GM12878 (cell line): ENCODE data around the gene ADGRL3. TPM values are rescaled to one million over a fixed set of nuclear protein-coding genes. Genes with fewer than 3 reads are reported as not detected.

Experiments used
- ATAC-seq: fragments of 200-7000 bp; cut with Tn5 transposase; 3 replicates; pipeline ENCODE4 v1.9.1; 2020; ENCODE audit warnings: mild to moderate bottlenecking, moderate library complexity
- BruUV-seq: library from RNA; stranded (reverse); fragments of 400-500 nt; replicated peaks from 2 replicates; lab custom pipeline; 2021; lab: Mats Ljungman, UMichigan
- CTCF ChIA-PET: fragments of 300-600 bp; sonication (Branson Sonifier 250); formaldehyde crosslinking; extraction: SDS; loops from one replicate; lab custom pipeline; 2021; ENCODE audit warnings: inconsistent platforms; lab: Yijun Ruan, JAX
- POLR2A ChIA-PET: fragments of 350-600 bp; formaldehyde crosslinking; extraction: SDS; loops from one replicate; lab custom pipeline; 2021; ENCODE audit warnings: inconsistent platforms; lab: Charles Lee
- RAD21 ChIA-PET: fragments of 300-600 bp; sonication (Branson Sonifier 250); formaldehyde crosslinking; loops from one replicate; lab custom pipeline; 2023; ENCODE audit warnings: antibody characterized with exemption; ENCODE audit not compliant: unreplicated experiment; lab: Charles Lee
- SMC1A ChIA-PET: fragments of 300-600 bp; sonication (Branson Sonifier 250); formaldehyde crosslinking; loops from one replicate; lab custom pipeline; 2023; ENCODE audit not compliant: unreplicated experiment, uncharacterized antibody; lab: Charles Lee
- DNase-seq: peaks from one replicate; pipeline ENCODE4 v3.0.0-alpha.2; 2011; ENCODE audit warnings: low read depth, low spot score
- FAIRE-seq: peaks from 3 replicates; lab custom pipeline; 2011; peaks lifted over from hg19 to GRCh38; lab: Jason Lieb, UNC
- H2AFZ ChIP-seq: 2 replicates; pipeline ENCODE4 v1.6.0; 2011; ENCODE audit warnings: low read depth, low read length, control low read depth; ENCODE audit not compliant: control insufficient read depth
- H3K27ac ChIP-seq: 2 replicates; pipeline ENCODE4 v1.5.1; 2011; ENCODE audit warnings: control low read depth; ENCODE audit not compliant: control insufficient read depth, insufficient read depth
- H3K27me3 ChIP-seq, 2 experiments: replicated peaks in 1 of 2; 2 replicates each; pipeline versions ENCODE4 v1.6.0 to v1.6.1; 2011; ENCODE audit warnings: low read length in 1 of 2; ENCODE audit not compliant: control insufficient read depth in 2 of 2, insufficient read depth in 2 of 2
- H3K36me3 ChIP-seq, 2 experiments: 2 replicates each; pipeline ENCODE4 v1.5.1; 2011; ENCODE audit warnings: low read length in 1 of 2; ENCODE audit not compliant: control insufficient read depth in 2 of 2, insufficient read depth in 2 of 2
- H3K4me1 ChIP-seq: 2 replicates; pipeline ENCODE4 v1.6.1; 2011; ENCODE audit warnings: mild to moderate bottlenecking, low read length, moderate library complexity, mixed read lengths; ENCODE audit not compliant: control insufficient read depth, insufficient read depth
- H3K4me2 ChIP-seq: 2 replicates; pipeline ENCODE4 v1.6.0; 2011; ENCODE audit warnings: control low read depth; ENCODE audit not compliant: control insufficient read depth, insufficient read depth
- H3K4me3 ChIP-seq: fragments of 200-600 bp; sonication (generic); 2 replicates; pipeline ENCODE4 v1.5.1; 2016
- H3K79me2 ChIP-seq: 2 replicates; pipeline ENCODE4 v1.6.0; 2011; ENCODE audit warnings: low read length; ENCODE audit not compliant: control insufficient read depth, insufficient read depth
- H3K9ac ChIP-seq: 2 replicates; pipeline ENCODE4 v1.8.0; 2011; ENCODE audit warnings: low read length, control low read depth, mixed read lengths; ENCODE audit not compliant: control insufficient read depth, insufficient read depth
- H3K9me3 ChIP-seq: replicated peaks from 3 replicates; pipeline ENCODE4 v1.5.1; 2011; ENCODE audit warnings: mild to moderate bottlenecking, low read length; ENCODE audit not compliant: control insufficient read depth, insufficient read depth
- H4K20me1 ChIP-seq: 2 replicates; pipeline ENCODE4 v1.6.0; 2011; ENCODE audit not compliant: control insufficient read depth, insufficient read depth
- CBX5 ChIP-seq: sonication (generic); IDR thresholded peaks from 2 replicates; pipeline ENCODE4 v1.6.1; 2016; ENCODE audit warnings: low read depth, moderate library complexity, mild to moderate bottlenecking, inconsistent platforms
- CREB1 ChIP-seq: IDR thresholded peaks from 2 replicates; pipeline ENCODE4 v1.6.1; 2012; ENCODE audit warnings: low read depth, mild to moderate bottlenecking, inconsistent platforms
- EED ChIP-seq: sonication (generic); IDR thresholded peaks from 2 replicates; pipeline ENCODE4 v1.6.1; 2016; ENCODE audit warnings: antibody characterized with exemption, low read depth
- MEF2A ChIP-seq: IDR thresholded peaks from 2 replicates; pipeline ENCODE4 v1.6.1; 2011; ENCODE audit warnings: low read depth, mild to moderate bottlenecking, low read length, moderate library complexity; ENCODE audit not compliant: insufficient read depth
- NR2F1 ChIP-seq: fragments of 450-650 bp; conservative IDR thresholded peaks from 2 replicates; pipeline ENCODE4 v1.6.1; 2017; ENCODE audit warnings: mild to moderate bottlenecking
- PAX5 ChIP-seq: IDR thresholded peaks from 2 replicates; pipeline ENCODE4 v1.6.1; 2011; ENCODE audit warnings: low read depth, low read length, borderline replicate concordance
- TCF3 ChIP-seq: IDR thresholded peaks from 2 replicates; pipeline ENCODE4 v1.6.1; 2012; ENCODE audit warnings: low read depth, mild to moderate bottlenecking, low read length, borderline replicate concordance; ENCODE audit not compliant: insufficient read depth
- WGBS: methylation state at CpG from one replicate; pipeline ENCODE4 v1.1.6; 2016; ENCODE audit warnings: low lambda C conversion rate; ENCODE audit not compliant: insufficient replicate concordance, insufficient coverage; ENCODE audit errors: missing lambda C conversion rate; 5-methylcytosine and 5-hydroxymethylcytosine counted together
- in situ Hi-C: fragments of 300-500 bp; cut with MboI; formaldehyde crosslinking; loops from 9 replicates; pipeline ENCODE4 v1.14.3; 2018; ENCODE audit warnings: mixed read lengths
- intact Hi-C: fragments of 100-400 bp; cut with micrococcal nuclease; formaldehyde crosslinking; loops from one replicate; pipeline ENCODE4 v1.14.2; 2022; ENCODE audit not compliant: unreplicated experiment
- polyA plus RNA-seq, 11 experiments: library from polyadenylated mRNA; depleted of rRNA in 4 of 11; unstranded in 6 of 11; stranded (reverse) in 5 of 11; fragments of >200 nt; fragmentation: Nextera tagmentation in 4 of 11; fragmentation: Illumina TruSeq in 1 of 11; extraction: Ambion mirVana in 4 of 11; extraction: Trizol in 1 of 11; gene quantifications; 1 replicate in 1 of 11; 2 replicates in 10 of 11; pipeline versions ENCODE4 v1.2.1 to v1.2.3, GENCODE V29; 2011 to 2016; ENCODE audit warnings: inconsistent platforms in 2 of 11, missing spikeins in 2 of 11, low read depth in 1 of 11
- total RNA-seq, 4 experiments: library from RNA; depleted of rRNA in 3 of 4; stranded (reverse); fragments of >200 nt in 3 of 4; fragmentation: Illumina TruSeq in 1 of 4; extraction: Trizol in 1 of 4; gene quantifications; 2 replicates each; pipeline versions ENCODE4 v1.2.1 to v1.2.3, GENCODE V29; 2013 to 2021
- TF ChIP-seq, protein P1 (sequence below): IDR thresholded peaks from 2 replicates; pipeline ENCODE4 v1.6.1; 2012; ENCODE audit warnings: low read depth, low read length, improper control_type of control experiment
- TF ChIP-seq, protein P2 (sequence below): IDR thresholded peaks from 2 replicates; pipeline ENCODE4 v1.6.1; 2011; ENCODE audit warnings: low read depth, mild to moderate bottlenecking, low read length, moderate library complexity, borderline replicate concordance; ENCODE audit errors: extremely low read depth

The ADGRL3 gene
- total and polyA plus RNA-seq, 10 of the 15 experiments (the other 5 are each of a cell fraction or from before 2014, with no cell fraction given): 1.1 TPM; not detected in 9

DNA sequence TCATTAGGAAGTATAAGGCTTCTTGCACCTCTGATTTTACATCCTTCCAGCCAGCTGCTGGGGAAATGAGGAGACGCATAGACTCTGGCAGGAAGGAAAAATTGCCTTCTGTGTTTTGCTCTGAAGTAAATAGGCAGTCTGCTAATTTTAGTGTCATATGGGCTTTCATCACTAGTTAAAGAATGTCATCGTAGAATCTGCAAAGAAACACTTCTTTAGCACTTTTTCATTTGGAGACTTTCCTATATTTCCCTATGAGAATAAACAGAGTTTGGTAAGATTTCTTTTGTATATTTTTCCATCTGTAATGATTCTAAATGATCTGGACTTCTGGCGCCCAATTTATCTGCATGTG lies 3.3 kb downstream of the ADGRL3 start:
- intact Hi-C loops: no loop called here
- H2AFZ ChIP-seq: no peak overlapping the region
- H3K4me2 ChIP-seq: no peak overlapping the region
- in situ Hi-C loops: no loop called here
- no peaks in the 10 kb centered on the region for H3K9me3 ChIP-seq
- FAIRE-seq (no peak), ATAC-seq (no peak), DNase-seq (no peak)
- RAD21 ChIA-PET: no interaction called here
- H3K79me2 ChIP-seq: no peaks in the 10 kb centered on the region
- CTCF ChIA-PET: no interaction called here
- H4K20me1 ChIP-seq: no peaks in the 10 kb centered on the region
- peaks cover 0 to 3% of the 10 kb centered on the region in 2 experiments; a peak in 3 of 4 replicates for H3K27me3 ChIP-seq
- SMC1A ChIA-PET: interaction anchor here (0.6 kb wide), 1 partner anchor 130 kb away, joined by 3 read pairs; no protein-coding TSS in a partner anchor
- H3K27ac ChIP-seq: no peak overlapping the region
- H3K4me1 ChIP-seq: no peaks in the 10 kb centered on the region
- H3K4me3 ChIP-seq: no peak overlapping the region
- no peak for TF ChIP-seq EED
- no peak for TF ChIP-seq MEF2A
- no peak for TF ChIP-seq CREB1
- no TSS peak for BruUV-seq
- H3K9ac ChIP-seq: no peak overlapping the region
- 53% methylated on average over 3 of the region's 3 CpGs for WGBS
- H3K36me3 ChIP-seq: no peaks in the 10 kb centered on the region
- POLR2A ChIA-PET: no interaction called here

DNA sequence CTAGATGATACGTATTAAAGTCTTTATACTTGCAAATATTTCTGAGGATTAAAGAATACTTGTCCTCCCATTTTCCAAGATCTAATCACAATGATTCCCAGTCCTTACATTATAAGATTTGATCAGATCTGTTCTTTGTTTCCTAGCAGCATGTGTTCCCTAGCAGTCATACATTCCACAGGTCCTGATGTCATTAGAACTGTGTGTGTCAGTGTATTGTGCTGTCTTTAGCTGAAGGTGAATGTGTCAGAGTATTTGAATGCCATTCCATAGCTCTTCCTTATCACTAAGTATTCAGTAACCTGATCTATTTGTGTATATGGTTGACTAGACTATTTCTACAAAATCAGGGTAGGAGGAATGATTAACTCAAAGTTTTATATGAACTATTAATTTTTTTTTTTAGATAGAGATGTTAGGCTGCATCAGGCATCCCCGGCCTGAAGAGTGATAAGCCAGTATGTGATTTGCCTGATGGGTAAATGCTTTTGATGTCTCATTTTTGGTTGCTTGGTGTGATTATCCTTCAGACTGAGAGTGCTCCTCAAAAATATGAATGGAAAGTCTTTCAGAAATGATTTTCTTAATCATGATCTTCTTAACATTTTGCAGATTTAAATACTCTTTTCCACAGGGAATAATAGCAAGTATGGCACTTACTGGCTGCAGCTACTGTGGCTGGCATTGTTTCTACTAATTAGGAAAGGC lies 4.4 kb downstream of the ADGRL3 start:
- Histone ChIP-seq H4K20me1 (no peaks in the 10 kb centered on the region), H3K9me3 (no peaks in the 10 kb centered on the region), H3K27ac (no peak overlapping the region), H3K36me3 (no peaks in the 10 kb centered on the region), H3K4me2 (no peak overlapping the region), H3K9ac (no peak overlapping the region), H2AFZ (no peak overlapping the region), H3K4me3 (no peak overlapping the region), H3K4me1 (no peaks in the 10 kb centered on the region), H3K79me2 (no peaks in the 10 kb centered on the region), H3K27me3 (peaks cover 0 to 3% of the 10 kb centered on the region in 2 experiments; a peak in 3 of 4 replicates)
- no peak for ATAC-seq
- no peak for FAIRE-seq
- SMC1A ChIA-PET: interaction anchor here (1.1 kb wide), 1 partner anchor 17 kb away, joined by 3 read pairs; no protein-coding TSS in a partner anchor
- in situ Hi-C loops (no loop called here), intact Hi-C loops (no loop called here)
- CTCF ChIA-PET: no interaction called here
- RAD21 ChIA-PET: no interaction called here
- TF ChIP-seq PAX5: no peak
- no peak for TF ChIP-seq CBX5
- TF ChIP-seq, protein P1, sequence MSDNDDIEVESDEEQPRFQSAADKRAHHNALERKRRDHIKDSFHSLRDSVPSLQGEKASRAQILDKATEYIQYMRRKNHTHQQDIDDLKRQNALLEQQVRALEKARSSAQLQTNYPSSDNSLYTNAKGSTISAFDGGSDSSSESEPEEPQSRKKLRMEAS: no peak
- no peak for TF ChIP-seq NR2F1
- TF ChIP-seq, protein P2, sequence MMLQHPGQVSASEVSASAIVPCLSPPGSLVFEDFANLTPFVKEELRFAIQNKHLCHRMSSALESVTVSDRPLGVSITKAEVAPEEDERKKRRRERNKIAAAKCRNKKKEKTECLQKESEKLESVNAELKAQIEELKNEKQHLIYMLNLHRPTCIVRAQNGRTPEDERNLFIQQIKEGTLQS: no peak
- no peak for TF ChIP-seq TCF3
- no peak for DNase-seq
- POLR2A ChIA-PET: no interaction called here
- 42% methylated on average over 2 of the region's 2 CpGs for WGBS
- BruUV-seq: no TSS peak
